Endometrial microvascular endothelial cells (primary cell): ENCODE results near the gene PLAC8L1. TPM values are rescaled to one million over a fixed set of nuclear protein-coding genes. Genes with fewer than 3 reads are reported as not detected.

Experiments used
- in situ Hi-C: cut with HindIII; loops from 2 replicates; pipeline ENCODE4 v1.10.0; 2017; ENCODE audit warnings: low sequenced_read_pairs, low pct_unique_long_range_greater_than_20kb; ENCODE audit errors: inconsistent ontology term
- total RNA-seq: library from RNA; depleted of rRNA; stranded (reverse); fragments of >200 nt; gene quantifications from one replicate; pipeline ENCODE4 v1.2.3, GENCODE V29; 2015; ENCODE audit errors: inconsistent ontology term

PLAC8L1 gene
- total RNA-seq, 1 donor from 2014 or later, result not detected

DNA sequence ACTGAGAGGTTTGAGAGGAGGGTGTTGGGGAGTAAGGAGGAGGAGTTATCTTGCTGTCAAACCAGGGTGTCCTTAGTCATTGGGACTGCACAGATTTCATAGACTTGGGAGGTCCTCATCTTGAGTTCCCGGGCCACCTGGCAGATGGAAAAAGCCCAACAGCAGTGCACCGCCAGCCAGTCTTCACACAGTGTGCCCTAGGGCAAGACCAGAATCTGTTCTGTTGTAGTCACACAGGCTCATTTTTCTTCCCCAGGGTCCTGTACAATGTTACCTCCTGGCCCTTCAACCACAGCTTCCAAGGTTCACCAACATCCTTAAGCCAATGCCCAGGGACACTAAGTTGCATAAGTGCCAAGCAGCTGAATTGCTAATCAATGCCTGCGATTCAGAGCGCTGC is 21.0 kb downstream of the PLAC8L1 start:
- in situ Hi-C loops, result no loop called here

DNA sequence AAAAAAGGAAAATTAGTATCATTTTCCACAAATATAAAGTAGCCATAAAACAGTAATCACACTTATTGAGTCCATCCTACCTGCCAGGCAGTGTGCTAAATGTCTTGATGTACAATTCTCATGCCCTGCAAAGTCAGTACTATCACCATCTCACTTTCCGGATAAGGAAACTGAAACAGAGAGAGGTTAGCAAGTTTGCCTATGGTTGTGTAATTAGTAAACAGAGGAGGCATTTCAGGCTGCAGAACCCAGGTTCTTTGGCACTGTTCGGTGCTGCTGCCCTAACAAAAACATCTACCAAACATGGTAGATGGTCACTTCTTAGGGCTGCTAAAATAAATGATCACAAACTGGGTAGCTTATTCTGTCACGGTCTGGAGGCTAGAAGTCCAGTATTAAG is 22.6 kb downstream of the PLAC8L1 start:
- in situ Hi-C loops, result no loop called here

- in situ Hi-C loops, result no loop called here
Observed at GRCh38 chr5:146081556-146081955, 23.8 kb downstream of the PLAC8L1 start.

DNA sequence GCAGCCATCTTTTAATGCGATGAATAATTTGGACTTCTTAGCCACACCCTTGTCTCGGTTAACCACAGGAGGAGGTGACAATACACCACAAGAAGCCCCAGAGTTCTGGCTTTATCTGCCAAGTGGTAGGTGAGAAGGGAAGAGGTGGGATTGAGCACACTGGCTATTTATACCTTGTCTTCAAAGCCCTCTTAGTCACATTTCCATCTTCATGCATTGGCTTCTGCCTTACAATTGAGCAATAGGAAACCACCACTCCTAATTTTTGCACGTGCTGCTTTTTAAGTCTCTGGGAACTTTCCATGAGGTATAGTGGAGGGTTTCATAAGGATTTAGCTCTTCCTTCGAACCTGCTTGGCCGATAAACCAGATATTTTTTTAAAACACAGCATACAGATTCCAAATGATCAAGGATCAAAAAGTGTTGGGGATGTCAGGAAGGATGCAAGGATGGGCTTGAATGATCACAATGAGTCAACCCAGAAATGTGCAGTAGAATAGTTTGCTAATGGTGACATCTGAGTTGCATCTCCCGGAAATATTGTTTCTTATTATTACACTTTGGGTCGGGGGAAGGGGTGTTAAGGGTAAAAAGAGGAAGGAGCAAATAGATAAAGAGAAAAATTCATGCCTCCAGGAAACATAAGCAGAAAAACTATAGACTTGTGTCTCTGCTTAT is 25.5 kb downstream of the PLAC8L1 start:
- in situ Hi-C loops, result no loop called here

GRCh38 chr5:146078566-146078965 is 26.8 kb downstream of the PLAC8L1 start:
- in situ Hi-C loops, result no loop called here

GRCh38 chr5:146076455-146076854 is 28.9 kb downstream of the PLAC8L1 start:
- in situ Hi-C loops, result no loop called here

- in situ Hi-C loops, result no loop called here
Observed at GRCh38 chr5:146076028-146076427, 29.3 kb downstream of the PLAC8L1 start.

DNA sequence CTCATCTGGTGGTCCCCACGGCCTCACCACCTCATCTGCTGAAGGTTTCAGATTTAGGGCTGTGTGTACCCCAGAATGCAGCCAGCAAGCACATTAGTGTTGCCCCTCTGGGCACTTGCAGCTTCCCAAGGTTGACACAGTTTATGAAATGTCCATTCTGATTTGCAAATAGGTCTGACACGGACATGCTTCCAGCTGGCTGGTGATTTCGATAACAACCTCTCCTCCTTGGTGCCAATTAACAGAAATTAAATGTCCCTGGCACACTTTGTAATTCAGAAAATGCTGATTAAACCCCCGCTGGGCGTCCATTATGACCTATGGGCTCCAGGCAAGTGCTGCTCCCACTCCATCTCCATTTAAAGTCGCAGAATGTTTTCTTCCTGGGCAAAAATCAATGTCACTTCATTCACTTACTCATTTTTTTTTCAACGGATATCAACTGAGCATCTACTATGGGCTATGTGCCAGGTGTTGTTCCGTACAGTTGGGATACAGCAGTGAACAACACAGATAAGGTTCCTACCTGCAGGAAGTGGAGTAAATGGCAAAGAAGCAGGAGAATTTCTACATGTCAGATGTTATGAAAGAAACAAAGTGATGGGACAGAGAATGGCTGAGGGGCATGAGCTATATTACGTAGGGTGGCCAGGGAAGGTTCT is 32.0 kb downstream of the PLAC8L1 start:
- in situ Hi-C loops, result no loop called here

DNA sequence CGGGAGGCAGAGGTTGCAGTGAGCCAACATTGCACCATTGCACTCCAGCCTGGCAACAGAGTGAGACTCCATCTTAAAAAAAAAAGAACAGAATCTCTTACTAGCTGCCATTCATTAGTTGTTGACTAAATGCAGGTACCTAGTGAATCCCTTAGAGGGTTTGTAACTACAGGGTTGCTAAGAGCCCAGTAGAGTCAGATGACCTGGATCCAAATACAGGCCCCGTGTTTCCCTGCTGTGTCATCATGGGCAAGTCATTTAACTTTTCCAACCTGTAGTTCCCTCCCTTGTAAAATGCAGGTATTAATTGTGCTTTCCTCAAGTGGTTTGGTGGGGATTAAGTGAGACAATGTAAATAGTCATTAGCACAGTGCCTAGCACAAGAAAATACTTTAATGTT is 32.8 kb downstream of the PLAC8L1 start:
- in situ Hi-C loops, result no loop called here

DNA sequence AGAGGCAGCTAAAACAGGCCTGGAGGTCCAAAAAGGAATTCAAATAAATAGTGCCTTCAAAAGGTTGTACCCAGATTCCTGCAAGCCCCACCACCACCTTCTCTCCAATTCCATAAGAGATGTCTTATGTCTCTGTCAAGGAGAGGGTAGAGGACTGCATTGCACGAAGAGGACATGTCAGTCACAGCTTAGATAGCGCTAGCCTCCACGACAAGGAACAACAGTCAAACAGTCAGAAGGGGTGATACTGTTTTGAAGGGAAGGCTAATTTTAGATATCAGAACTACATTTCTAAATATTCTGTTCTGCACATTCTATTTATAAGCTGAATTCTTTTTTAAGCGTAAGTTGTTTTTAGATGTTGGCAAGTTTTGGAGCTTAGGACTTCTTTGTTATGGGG is 34.2 kb downstream of the PLAC8L1 start:
- in situ Hi-C loops, result no loop called here

GRCh38 chr5:146070746-146071145 is 34.6 kb downstream of the PLAC8L1 start:
- in situ Hi-C loops, result no loop called here

DNA sequence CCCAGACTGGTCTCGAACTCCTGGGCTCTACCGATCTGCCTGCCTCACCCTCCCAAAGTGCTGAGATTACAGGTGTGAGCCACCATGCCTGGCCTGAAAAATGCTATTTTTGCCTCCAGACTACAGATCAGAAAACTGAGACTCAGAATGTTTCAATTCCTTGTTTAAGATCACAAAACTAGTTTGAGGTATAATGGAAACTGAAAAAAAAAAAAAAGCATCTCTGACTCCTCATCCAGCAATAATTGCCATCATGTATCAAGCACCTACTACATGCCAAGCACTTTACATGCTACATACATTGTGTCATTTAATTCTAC is 35.6 kb downstream of the PLAC8L1 start:
- in situ Hi-C loops, result no loop called here

- in situ Hi-C loops, result no loop called here
Observed at GRCh38 chr5:146068977-146069779, 36.2 kb downstream of the PLAC8L1 start.

DNA sequence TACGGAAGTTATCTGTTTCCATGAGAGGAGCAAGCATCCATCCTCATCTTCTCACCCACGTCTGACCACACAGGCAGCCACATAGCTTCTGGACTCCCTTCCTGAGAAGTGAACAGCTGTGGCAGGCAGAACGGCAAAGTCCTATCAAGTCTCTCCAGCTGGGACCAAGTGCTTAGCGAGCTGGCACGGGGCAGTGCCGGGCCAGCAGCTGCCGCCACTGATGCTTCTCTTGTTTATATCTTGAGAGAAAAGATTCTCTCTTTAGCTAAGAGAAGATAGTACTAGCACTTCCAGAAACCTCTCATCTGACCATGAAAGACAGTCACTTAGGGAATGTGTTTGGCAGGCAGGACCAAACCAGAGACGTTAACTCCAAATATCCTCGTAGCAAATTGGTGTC is 37.2 kb downstream of the PLAC8L1 start:
- in situ Hi-C loops, result no loop called here

DNA sequence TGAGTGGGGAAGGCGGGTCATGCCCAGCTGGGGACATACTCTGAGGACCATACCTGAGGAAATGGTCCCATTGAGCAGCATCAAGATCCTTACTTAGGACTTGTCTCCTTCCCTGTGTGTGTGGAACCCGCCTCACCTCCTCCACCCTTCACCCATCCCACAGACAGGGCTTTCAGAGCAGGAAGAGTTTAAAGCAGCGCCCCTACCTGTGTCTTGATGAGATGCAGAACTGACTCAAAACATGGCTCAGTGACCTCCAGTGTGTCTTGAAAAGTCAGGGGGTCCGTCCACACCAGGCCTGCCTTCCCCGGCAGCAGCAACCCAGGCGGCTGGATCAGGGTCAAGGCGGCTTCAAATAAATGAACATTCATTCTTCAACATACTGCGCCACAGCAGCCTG is 38.4 kb downstream of the PLAC8L1 start:
- in situ Hi-C loops, result no loop called here

GRCh38 chr5:146060221-146060585 is 45.2 kb downstream of the PLAC8L1 start:
- in situ Hi-C loops, result no loop called here

DNA sequence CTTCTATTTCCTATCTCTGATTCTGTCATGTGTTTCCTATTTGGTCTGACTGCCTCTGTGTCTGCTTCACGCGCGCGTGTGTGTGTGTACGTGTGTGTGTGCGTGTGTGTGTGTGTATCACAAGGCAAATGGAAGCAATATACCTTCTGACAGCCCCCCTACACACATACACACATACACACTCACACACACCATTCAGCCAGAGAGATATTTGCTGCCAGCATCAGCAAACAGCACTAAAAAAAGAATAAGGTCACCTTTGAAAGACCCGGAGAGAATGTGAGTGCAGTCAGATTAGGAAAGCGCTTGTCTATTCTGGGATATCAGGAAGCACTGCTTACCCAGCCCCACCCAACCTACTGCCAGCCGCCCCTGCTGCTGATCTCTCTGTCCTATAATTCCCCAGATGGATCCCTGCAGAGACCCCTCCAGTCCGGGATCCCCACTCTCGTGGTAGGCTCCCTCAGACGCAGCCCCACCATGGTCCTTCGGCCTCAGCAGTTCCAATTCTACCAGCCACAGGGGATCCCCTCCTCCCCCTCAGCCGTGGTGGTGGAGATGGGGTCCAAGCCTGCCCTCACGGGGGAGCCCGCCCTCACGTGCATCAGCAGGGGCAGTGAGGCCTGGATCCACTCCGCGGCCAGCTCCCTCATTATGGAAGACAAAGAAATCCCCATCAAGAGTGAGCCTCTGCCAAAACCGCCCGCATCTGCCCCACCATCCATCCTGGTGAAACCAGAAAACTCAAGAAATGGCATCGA is 45.7 kb downstream of the PLAC8L1 start:
- in situ Hi-C loops, result no loop called here

DNA sequence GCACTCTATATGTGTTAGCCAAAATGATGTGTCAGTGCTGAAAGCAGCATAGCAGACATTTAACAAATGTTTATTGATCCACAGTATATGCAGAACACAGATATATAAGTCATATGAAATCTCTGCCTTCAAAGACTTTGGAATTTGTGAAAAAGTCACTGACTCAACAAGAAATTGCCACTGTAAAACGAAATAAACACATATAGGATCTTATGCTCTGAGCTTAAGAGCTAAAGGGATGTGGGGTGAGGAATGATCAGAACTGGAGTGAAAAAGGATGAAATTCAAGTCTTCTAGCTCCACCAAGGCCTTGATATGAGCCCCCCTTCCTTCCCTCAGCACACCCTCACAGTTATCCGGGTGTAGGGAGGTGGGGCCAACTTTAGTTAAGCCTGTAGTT is 49.9 kb downstream of the PLAC8L1 start:
- in situ Hi-C loops, result no loop called here

DNA sequence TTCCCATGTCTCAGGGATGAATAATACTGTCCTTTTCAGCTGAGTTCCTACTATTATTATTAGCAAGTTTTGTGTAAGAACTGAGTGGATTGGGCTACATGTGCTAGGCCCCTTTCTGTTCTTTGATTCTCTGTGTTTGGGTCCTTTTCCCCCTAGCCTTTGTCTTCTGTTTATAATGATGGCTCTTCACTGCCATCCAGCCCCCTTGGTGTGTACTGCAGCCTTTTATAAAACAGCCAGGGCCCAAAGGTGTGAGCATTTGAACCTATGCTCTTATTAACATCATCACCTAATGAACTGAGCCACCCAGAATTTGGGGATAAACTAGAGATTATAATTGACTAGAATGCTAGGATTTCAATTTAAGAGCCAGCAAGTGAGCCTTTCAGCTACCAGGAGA is 52.6 kb downstream of the PLAC8L1 start:
- in situ Hi-C loops, result no loop called here

GRCh38 chr5:146051678-146052077 is 53.7 kb downstream of the PLAC8L1 start:
- in situ Hi-C loops, result no loop called here
